NCI-H2196 (cell line): ENCODE results near the gene TSPAN17.
"Not testable (repeated sequence)": the region's sequence is repeated elsewhere in the genome, so short reads cannot be mapped to it uniquely, and the experiment has no call there.

Source experiments
- DNase-seq: peaks from one replicate; lab custom pipeline; 2025; ENCODE audit not compliant: unreplicated experiment; lab: John Stamatoyannopoulos, UW

The TSPAN17 gene

GRCh38 chr5:176647030-176647842 lies at the start of gene TSPAN17:
TSPAN17 (plus strand) TSS chr5:176647484; CDS start chr5:176647616, 132 bp downstream.
- DNase-seq = peak; percentile 100

- DNase-seq = not testable (repeated sequence)
These were observed 47.4 kb upstream of the TSPAN17 start for GRCh38 chr5:176599749-176600430.

GRCh38 chr5:176601901-176602482 lies 45.3 kb upstream of the TSPAN17 start:
- DNase-seq = no peak

- DNase-seq = no peak
These were observed 44.2 kb upstream of the TSPAN17 start for GRCh38 chr5:176603091-176603490.

- DNase-seq = no peak
These were observed 41.3 kb upstream of the TSPAN17 start for GRCh38 chr5:176606032-176606431.

GRCh38 chr5:176606875-176607274 lies 40.4 kb upstream of the TSPAN17 start:
- DNase-seq = no peak

GRCh38 chr5:176608142-176608705 lies 39.1 kb upstream of the TSPAN17 start:
- no peak for DNase-seq

- DNase-seq = peak; percentile 25
These were observed 38.2 kb upstream of the TSPAN17 start for GRCh38 chr5:176608937-176609723.

- peak; percentile 90 for DNase-seq
These were observed 37.4 kb upstream of the TSPAN17 start, which contains the start of gene GPRIN1 for GRCh38 chr5:176609724-176610434. GPRIN1 (minus strand) TSS chr5:176610156; CDS start chr5:176599834, 10,322 bp downstream.

GRCh38 chr5:176610435-176610773 lies 36.9 kb upstream of the TSPAN17 start:
- DNase-seq = peak; percentile 35

GRCh38 chr5:176611435-176611834 lies 35.8 kb upstream of the TSPAN17 start:
- no peak for DNase-seq

GRCh38 chr5:176612008-176612407 lies 35.3 kb upstream of the TSPAN17 start:
- no peak for DNase-seq

GRCh38 chr5:176612855-176613254 lies 34.4 kb upstream of the TSPAN17 start:
- DNase-seq = no peak

- no peak for DNase-seq
These were observed 32.3 kb upstream of the TSPAN17 start for GRCh38 chr5:176614805-176615478.

GRCh38 chr5:176616511-176616910 lies 30.8 kb upstream of the TSPAN17 start:
- no peak for DNase-seq

- no peak for DNase-seq
These were observed 28.5 kb upstream of the TSPAN17 start for GRCh38 chr5:176618783-176619182.

GRCh38 chr5:176619203-176619568 lies 28.1 kb upstream of the TSPAN17 start:
- peak; percentile 94 for DNase-seq

- DNase-seq = no peak
These were observed 27.5 kb upstream of the TSPAN17 start for GRCh38 chr5:176619569-176620332.
